Breast epithelium (tissue), 4 donors: ENCODE results near the gene HMGCS2. TPM values are rescaled to one million over a fixed set of nuclear protein-coding genes. Genes with fewer than 3 reads are reported as not detected.
A peak's percentile ranks its signal among the peaks of the same experiment; 100 is the strongest.

ENCODE experiments used
- DNase-seq, 2 donors: peaks; one replicate each; pipeline ENCODE4 v3.0.0-alpha.2; 2019; ENCODE audit warnings: low spot score in 2 of 2
- H3K27ac ChIP-seq, 2 donors: fragments of 200-600 bp; sonication (generic) in 1 of 2; one replicate each; pipeline ENCODE4 v1.5.1; 2016 to 2019; ENCODE audit warnings: mild to moderate bottlenecking in 1 of 2
- H3K27me3 ChIP-seq, 2 donors: fragments of 200-600 bp; sonication (generic) in 1 of 2; one replicate each; pipeline versions ENCODE4 v1.5.1 to v1.6.0; 2017 to 2019; ENCODE audit warnings: control low read depth in 1 of 2, mild to moderate bottlenecking in 1 of 2
- H3K36me3 ChIP-seq: fragments of 200-600 bp; one replicate; pipeline ENCODE4 v1.5.1; 2019
- H3K4me1 ChIP-seq, 2 donors: fragments of 200-600 bp; sonication (generic); one replicate each; pipeline ENCODE4 v1.5.1; 2016 to 2019; ENCODE audit warnings: control low read depth in 1 of 2
- H3K4me3 ChIP-seq, 3 donors: fragments of 200-600 bp; sonication (generic); 1 replicate in 2 of 3; 2 replicates in 1 of 3; pipeline ENCODE4 v1.5.1; 2016 to 2019; ENCODE audit warnings: mild to moderate bottlenecking in 3 of 3, moderate library complexity in 2 of 3
- H3K9me3 ChIP-seq, 2 donors: fragments of 200-600 bp; sonication (generic) in 1 of 2; one replicate each; pipeline ENCODE4 v1.5.1; 2016 to 2019; ENCODE audit warnings: control low read depth in 1 of 2
- CTCF ChIP-seq, 3 donors: fragments of 450-650 bp; IDR thresholded peaks; one replicate each; pipeline ENCODE4 v1.5.1; 2016 to 2017; ENCODE audit warnings: antibody characterized with exemption in 3 of 3, mild to moderate bottlenecking in 3 of 3, moderate library complexity in 3 of 3
- POLR2A ChIP-seq: fragments of 450-650 bp; IDR thresholded peaks from one replicate; pipeline ENCODE4 v1.6.1; 2016; ENCODE audit warnings: antibody characterized with exemption, mild to moderate bottlenecking, moderate library complexity
- POLR2AphosphoS5 ChIP-seq, 3 donors: sonication (generic); formaldehyde crosslinking; IDR thresholded peaks; one replicate each; pipeline ENCODE4 v1.6.1; 2017; ENCODE audit warnings: antibody characterized with exemption in 3 of 3
- intact Hi-C: fragments of 100-400 bp; cut with DNase I; formaldehyde crosslinking; loops from one replicate; pipeline ENCODE4 v1.15.1; 2023; ENCODE audit warnings: low total_unique reads
- total RNA-seq, 3 donors: library from RNA; depleted of rRNA; stranded (reverse); fragments of >200 nt; gene quantifications; one replicate each; pipeline ENCODE4 v1.1.0, GENCODE V29; 2016

HMGCS2 gene
- total RNA-seq, 3 donors from 2014 or later, result 0.16 to 142 (median 23.0) TPM

- no peak for TF ChIP-seq POLR2AphosphoS5 (IDR thresholded peaks at IDR 0.05)
- TF ChIP-seq POLR2A, result no peak
- no peak for TF ChIP-seq CTCF (IDR thresholded peaks at IDR 0.05)
- H3K27ac ChIP-seq, result peak overlapping the region; percentile 30 to 81
- no peaks in the 10 kb centered on the region for H3K36me3 ChIP-seq
- H3K4me3 ChIP-seq, result no peak overlapping the region
- H3K27me3 ChIP-seq, result no peaks in the 10 kb centered on the region
- no peak for DNase-seq
- H3K9me3 ChIP-seq, result no peaks in the 10 kb centered on the region
- intact Hi-C loops, result no loop called here
- no peaks in the 10 kb centered on the region for H3K4me1 ChIP-seq
Measured at GRCh38 chr1:119738100-119738720, 30.5 kb downstream of the HMGCS2 start.

- Histone ChIP-seq H3K9me3 (no peaks in the 10 kb centered on the region), H3K27me3 (no peaks in the 10 kb centered on the region), H3K4me3 (no peak overlapping the region), H3K27ac (peak overlapping the region; percentile 75 to 81), H3K36me3 (no peaks in the 10 kb centered on the region), H3K4me1 (peaks cover 0 to 5% of the 10 kb centered on the region in 2 donors)
- intact Hi-C loops, result no loop called here
- TF ChIP-seq CTCF (IDR thresholded peaks at IDR 0.05), result no peak
- TF ChIP-seq POLR2AphosphoS5 (IDR thresholded peaks at IDR 0.05), result no peak
- no peak for TF ChIP-seq POLR2A
- peak in 1 of 2 donors; percentile 62 for DNase-seq
Measured at GRCh38 chr1:119737040-119737682, 31.5 kb downstream of the HMGCS2 start.

GRCh38 chr1:119736649-119737039 is 32.1 kb downstream of the HMGCS2 start:
- TF ChIP-seq CTCF (IDR thresholded peaks at IDR 0.05), result no peak
- TF ChIP-seq POLR2AphosphoS5 (IDR thresholded peaks at IDR 0.05), result no peak
- TF ChIP-seq POLR2A, result no peak
- Histone ChIP-seq H3K4me3 (no peak overlapping the region), H3K9me3 (no peaks in the 10 kb centered on the region), H3K27ac (peak overlapping the region; percentile 75 to 81), H3K27me3 (no peaks in the 10 kb centered on the region), H3K36me3 (no peaks in the 10 kb centered on the region), H3K4me1 (peaks cover 0 to 5% of the 10 kb centered on the region in 2 donors)
- intact Hi-C loops, result no loop called here
- DNase-seq, result no peak

- no peak for TF ChIP-seq POLR2A
- no peak for TF ChIP-seq CTCF (IDR thresholded peaks at IDR 0.05)
- TF ChIP-seq POLR2AphosphoS5 (IDR thresholded peaks at IDR 0.05), result no peak
- no peaks in the 10 kb centered on the region for H3K27me3 ChIP-seq
Measured at GRCh38 chr1:119735217-119735616, 33.5 kb downstream of the HMGCS2 start.

GRCh38 chr1:119733754-119734153 is 35.0 kb downstream of the HMGCS2 start:
- H3K9me3 ChIP-seq, result no peaks in the 10 kb centered on the region
- DNase-seq, result no peak
- no peak for TF ChIP-seq POLR2AphosphoS5 (IDR thresholded peaks at IDR 0.05)
- no peak for TF ChIP-seq CTCF (IDR thresholded peaks at IDR 0.05)
- no peak for TF ChIP-seq POLR2A
- no peak overlapping the region for H3K4me3 ChIP-seq
- no peaks in the 10 kb centered on the region for H3K27me3 ChIP-seq
- H3K36me3 ChIP-seq, result no peaks in the 10 kb centered on the region
- peak overlapping the region in 1 of 2 donors; percentile 80 for H3K27ac ChIP-seq
- intact Hi-C loops, result no loop called here
- H3K4me1 ChIP-seq, result peaks cover 0 to 5% of the 10 kb centered on the region in 2 donors

More at GRCh38 chr1:119735217-119735616, 33.5 kb downstream of the HMGCS2 start:
- peak overlapping the region; percentile 75 to 80 for H3K27ac ChIP-seq
- H3K4me3 ChIP-seq, result no peak overlapping the region
- no peak for DNase-seq
- H3K9me3 ChIP-seq, result no peaks in the 10 kb centered on the region
- no peaks in the 10 kb centered on the region for H3K36me3 ChIP-seq
- intact Hi-C loops, result no loop called here
- H3K4me1 ChIP-seq, result peaks cover 0 to 5% of the 10 kb centered on the region in 2 donors
